Endothelial cell of umbilical vein (primary cell): ENCODE measurements around the gene CTNNB1.

Experiments used
- CTCF ChIP-seq, 2 donors: IDR thresholded peaks; 1 replicate in 1 of 2; 2 replicates in 1 of 2; pipeline ENCODE4 v1.5.1; 2011; ENCODE audit warnings: low read length in 2 of 2, mild to moderate bottlenecking in 2 of 2, moderate library complexity in 2 of 2, control low read depth in 1 of 2, inconsistent platforms in 1 of 2, low read depth in 1 of 2; ENCODE audit not compliant: insufficient read depth in 1 of 2; ENCODE audit errors: extremely low read depth in 1 of 2
- JUN ChIP-seq: IDR thresholded peaks from 2 replicates; pipeline ENCODE4 v1.6.1; 2011; ENCODE audit warnings: borderline replicate concordance, low read depth; ENCODE audit not compliant: insufficient read length, insufficient read depth
- MYC ChIP-seq: IDR thresholded peaks from one replicate; pipeline ENCODE4 v1.6.1; 2011; ENCODE audit warnings: mild to moderate bottlenecking, low read depth, low read length
- POLR2A ChIP-seq: IDR thresholded peaks from 2 replicates; pipeline ENCODE4 v1.6.1; 2012; ENCODE audit warnings: low read depth, mild to moderate bottlenecking, control low read depth, low read length
- POLR2AphosphoS5 ChIP-seq: IDR thresholded peaks from 2 replicates; pipeline ENCODE4 v1.6.1; 2012; ENCODE audit warnings: low read depth, mild to moderate bottlenecking, control low read depth, low read length, moderate library complexity; ENCODE audit not compliant: insufficient read depth

GRCh38 chr3:41216422-41216821, 17.1 kb downstream of the CTNNB1 start:
- TF ChIP-seq POLR2A (no peak), CTCF (IDR thresholded peaks at IDR 0.05; ENCODE audit: extremely low read depth in 1 of 2, insufficient read depth in 1 of 2, low read depth in 1 of 2, low read length in 2 of 2) (no peak), POLR2AphosphoS5 (no peak), JUN (no peak), MYC (no peak)
